ENCODE data around the gene RPL13.

RPL13 gene

DNA sequence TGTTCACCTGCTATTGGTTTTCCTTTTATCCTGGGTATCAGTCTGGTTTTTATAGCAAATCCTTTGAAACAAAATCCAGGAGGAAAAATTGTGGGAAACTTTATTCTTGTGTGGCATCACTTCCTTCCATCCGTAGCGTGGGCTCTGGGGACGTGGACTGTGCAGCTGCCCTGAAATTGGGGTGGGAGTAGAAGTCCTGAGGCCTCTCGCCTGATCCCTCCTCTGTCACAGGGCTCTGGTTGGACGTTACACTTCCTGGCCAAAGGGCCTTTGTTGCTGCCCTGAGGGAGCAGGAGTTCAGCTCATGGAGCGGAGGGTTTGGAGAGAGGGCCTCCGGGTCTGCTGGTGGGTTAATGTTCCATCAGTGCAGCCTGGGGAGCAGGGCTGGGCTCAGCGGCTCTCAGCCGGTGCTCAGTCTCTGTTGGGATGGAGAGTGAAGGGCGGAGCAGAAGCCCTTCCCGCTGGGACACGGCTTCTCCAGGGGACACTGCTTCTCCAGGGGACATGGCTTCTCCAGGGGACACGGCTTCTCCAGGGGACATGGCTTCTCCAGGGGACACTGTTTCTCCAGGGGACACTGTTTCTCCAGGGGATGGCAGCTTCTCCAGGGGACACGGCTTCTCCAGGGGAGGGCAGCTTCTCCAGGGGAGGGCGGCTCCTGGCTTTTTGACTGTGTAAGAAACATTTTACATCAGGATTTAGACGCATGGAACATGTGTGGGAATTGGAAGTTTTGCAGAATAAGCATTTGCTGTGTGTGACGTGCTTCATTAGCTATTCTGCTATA, 15.2 kb upstream of the RPL13 start:
- no peak for DNase-seq (ENCODE audit: low read depth in 3 of 3)

DNA sequence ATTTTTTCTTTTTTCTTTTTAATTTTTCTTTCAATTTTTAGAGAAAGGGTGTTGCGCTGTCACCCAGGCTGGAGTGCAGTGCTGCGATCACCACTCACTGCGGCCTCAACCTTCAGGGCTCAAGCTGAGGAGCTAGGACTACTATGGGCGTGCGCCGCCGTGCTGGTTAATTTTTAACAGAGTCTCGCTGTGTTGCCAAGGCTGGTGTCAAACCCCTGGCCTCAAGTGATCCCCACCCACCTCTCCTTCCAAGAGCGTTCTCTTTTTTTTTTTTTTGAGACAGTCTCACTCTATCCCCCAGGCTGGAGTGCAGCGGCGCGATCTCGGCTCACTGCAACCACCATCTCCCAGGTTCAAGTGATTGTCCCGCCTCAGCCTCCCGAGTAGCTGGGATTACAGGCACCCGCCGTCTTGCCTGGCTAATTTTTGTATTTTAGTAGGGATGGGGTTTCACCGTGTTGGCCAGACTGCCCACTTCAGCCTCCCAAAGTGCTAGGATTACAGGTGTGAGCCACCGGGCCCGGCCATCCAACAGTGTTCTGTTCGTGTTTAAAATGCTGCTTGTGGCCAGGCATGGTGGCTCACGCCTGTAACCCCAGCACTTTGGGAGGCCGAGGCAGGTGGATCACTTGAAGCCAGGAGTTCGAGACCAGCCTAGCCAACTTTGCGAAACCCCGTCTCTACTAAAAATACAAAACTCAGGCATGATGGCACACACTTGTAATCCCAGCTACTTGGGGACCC, 14.5 kb upstream of the RPL13 start:
- DNase-seq (ENCODE audit: low read depth in 3 of 3), result no peak

DNA sequence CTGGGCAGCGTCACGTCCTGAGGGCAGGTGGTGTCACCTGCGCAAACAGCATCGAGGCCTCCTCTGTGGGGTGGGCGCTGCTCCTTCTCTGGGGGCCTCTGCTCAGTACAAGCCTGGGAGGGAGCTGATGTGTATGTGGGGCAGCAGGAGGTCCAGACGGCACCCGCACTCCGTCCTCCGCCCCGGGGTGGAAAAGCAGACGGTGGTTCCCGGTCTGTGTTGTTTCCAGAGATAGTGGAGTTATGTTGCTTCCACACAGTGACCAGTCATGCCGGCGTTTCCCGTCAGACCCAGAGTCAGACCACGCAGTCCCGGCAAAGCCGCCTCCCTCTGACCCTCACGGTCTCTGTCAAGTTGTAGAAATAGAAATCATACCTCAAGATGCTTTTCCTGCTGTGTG, 13.7 kb upstream of the RPL13 start:
- DNase-seq (ENCODE audit: low read depth in 3 of 3), result no peak

DNA sequence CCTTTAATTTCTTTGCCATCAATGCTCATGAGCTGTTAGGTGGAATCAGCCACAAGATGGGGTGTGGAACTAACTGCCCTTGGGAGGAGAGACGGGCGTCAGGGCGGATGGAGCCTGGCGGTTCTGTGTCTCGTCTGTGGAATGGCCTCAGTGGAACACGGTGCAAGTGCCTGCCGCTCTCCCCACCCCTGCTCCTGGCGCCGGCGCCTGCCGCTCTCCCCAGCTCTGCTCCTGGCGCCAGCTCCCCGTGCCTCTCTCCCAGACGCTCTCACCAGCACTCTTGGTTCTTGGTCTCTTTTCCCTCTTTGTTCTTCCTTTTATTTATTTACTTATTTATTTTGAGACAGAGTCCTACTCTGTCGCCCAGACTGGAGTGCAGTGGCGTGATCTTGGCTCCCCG, 13.2 kb upstream of the RPL13 start:
- no peak for DNase-seq (ENCODE audit: low read depth in 3 of 3)

DNA sequence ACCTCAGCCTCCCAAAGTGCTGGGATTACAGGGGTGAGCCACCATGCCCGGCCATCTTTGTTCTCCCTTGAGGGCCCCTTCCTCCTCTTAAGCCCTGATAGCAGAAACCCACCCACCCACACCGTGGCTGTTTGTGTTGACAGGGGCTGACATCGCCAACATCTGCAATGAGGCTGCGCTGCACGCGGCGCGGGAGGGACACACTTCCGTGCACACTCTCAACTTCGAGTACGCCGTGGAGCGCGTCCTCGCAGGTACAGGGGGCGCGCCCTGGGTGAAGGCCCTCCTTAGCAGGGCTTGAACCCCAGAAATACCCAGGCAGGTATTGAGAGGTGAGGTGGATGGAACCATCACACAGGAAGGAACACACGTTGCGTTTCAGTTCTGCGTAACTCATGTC, 12.6 kb upstream of the RPL13 start:
- DNase-seq (ENCODE audit: low read depth in 3 of 3), result no peak

DNA sequence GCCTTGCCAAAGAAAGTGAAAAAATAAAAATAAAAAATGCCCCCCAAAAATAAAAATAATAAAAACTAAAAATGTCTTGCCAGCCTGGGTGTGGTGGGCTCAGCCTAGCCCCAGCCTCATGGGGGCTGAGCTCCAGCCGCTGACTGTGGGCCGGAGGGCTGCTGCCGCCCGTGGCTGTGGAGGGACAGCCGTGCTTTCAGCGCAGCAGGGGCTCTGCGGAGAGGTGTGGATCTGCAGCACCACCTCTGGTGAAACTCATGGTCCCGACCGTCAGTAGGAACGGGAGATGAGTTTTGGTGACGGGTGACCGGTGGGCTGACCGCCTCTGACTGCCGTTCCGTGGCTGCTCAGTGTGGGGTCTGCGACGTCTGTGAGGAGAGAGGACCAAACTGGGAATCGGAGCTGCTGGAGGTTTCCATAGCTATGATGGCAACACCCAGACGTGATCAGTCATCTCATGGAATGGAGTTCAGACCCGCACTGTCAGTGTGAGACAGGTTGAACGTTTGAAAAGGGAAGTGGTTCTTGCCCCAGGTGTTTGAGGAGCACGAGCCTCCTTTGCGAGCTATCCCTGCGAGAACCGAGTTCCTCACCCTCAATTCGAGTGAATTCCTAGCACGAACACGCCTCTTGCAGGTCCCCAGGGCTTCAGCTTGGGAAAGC, 12.0 kb upstream of the RPL13 start:
- no peak for DNase-seq (ENCODE audit: low read depth in 3 of 3)

DNA sequence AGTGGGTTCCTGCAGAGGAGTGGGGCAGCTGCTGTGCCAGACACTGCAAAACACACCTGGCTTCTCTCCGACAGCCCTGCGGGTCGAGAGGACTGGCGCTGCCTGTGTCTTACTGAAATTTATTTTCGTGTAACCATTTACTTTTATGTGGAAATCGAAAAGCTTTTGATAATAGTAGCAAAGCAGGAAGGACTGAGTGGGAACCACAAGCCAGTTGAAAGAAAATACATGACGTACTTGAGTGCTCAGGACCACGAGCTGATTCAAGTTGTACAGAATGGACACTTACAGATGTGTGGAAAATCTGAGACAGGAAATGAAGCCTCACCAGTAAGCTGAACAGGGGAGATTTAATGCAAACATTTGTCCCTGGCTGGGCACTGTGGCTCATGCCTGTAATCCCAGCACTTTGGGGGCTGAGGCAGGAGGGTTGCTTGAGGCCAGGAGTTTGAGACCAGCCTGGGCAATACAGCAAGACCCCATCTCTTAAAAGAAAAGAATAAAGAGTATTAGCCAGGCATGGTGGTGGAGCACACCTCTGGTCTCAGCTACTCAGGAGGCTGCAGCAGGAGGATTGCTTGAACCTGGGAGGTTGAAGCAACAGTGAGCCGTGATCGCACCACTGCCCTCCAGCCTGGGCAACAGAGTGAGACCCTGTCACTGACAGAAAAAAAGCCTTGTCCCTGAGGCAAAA, 11.3 kb upstream of the RPL13 start:
- DNase-seq (ENCODE audit: low read depth in 3 of 3), result no peak

DNA sequence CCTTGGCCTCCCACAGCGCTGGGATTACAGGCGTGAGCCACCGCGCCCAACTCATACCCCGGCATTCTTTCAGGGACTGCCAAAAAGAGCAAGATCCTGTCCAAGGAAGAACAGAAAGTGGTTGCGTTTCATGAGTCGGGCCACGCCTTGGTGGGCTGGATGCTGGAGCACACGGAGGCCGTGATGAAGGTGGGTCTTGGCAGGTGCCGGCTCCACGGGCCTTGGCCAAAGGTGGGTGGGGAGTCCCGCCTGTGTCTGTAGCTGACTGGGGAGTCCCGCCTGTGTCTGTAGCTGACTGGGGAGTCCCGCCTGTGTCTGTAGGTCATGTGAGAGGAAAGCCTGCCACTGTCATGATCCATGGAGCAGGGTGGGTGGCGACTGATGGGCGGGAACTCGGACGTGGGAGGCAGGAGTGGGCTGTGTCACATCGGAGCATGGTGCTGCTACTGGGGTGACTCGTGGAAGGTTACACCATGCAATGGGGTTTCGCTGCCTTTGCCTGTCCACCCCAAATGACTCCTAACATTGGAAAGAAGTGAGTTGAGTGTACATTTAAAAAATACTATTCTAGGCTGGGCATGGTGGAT, 10.0 kb upstream of the RPL13 start:
- DNase-seq (ENCODE audit: low read depth in 3 of 3), result no peak

DNA sequence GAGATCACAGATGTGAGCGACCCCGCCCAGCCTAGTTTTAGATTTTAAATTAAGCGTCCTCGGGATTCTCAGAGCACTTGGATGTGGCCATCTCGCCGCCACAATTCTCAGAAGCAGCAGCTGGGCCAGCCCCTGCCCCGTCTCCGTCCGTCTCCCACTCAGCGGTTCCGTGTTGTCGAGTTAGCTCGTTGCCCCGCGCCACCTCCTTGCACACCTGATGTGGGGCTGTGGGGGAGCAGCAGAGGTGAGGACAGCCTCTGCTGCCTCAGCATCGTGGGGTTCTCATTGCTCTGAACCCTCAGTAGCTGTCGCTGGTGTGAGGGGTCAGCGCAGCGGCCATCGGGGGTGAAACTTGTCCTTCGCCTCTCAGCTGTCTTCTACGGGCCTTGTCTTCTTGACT, 8.2 kb upstream of the RPL13 start:
- no peak for DNase-seq (ENCODE audit: low read depth in 3 of 3)

DNA sequence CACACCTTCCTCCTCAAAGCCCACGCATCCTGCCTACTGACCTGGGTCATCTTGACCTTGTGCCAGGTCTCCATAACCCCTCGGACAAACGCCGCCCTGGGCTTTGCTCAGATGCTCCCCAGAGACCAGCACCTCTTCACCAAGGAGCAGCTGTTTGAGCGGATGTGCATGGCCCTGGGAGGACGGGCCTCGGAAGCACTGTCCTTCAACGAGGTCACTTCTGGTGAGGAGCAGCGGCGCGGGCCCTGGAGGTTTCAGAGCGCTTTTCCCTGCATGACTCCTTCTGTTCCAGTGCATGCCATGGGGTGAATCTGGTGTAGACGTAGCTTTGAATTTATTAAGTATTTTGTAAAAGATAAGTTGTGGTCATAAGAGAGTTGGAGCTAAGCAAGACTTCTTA, 7.6 kb upstream of the RPL13 start:
- no peak for DNase-seq (ENCODE audit: low read depth in 3 of 3)

DNA sequence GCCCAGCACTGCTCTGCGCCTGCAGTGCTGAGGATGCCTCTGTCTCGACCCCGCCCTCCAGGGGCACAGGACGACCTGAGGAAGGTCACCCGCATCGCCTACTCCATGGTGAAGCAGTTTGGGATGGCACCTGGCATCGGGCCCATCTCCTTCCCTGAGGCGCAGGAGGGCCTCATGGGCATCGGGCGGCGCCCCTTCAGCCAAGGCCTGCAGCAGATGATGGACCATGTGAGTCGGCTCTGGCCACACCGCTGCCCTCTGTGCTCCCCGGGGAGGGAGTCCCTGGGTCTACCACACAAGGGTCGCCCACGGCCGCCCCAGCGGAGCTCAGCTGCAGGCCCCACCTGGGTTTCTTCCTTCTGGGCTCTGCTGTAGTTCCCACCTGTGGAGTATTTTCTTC, 6.7 kb upstream of the RPL13 start:
- no peak for DNase-seq (ENCODE audit: low read depth in 3 of 3)

DNA sequence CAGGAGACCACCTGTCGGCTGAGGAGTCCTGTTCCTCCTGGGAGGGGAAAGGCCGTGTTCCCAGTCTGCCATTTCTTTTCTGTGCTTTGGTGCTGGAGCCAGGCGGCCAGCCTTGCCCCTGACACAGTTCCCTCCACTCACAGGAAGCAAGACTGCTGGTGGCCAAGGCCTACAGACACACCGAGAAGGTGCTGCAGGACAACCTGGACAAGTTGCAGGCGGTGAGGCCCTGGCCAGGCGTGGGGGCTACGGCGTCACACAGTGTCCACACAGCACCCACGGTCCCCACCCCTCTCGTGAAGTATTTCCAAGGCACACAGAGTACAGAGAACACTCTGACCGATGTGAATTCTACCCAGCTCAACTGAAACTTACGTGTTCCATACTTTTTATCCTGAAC, 6.1 kb upstream of the RPL13 start:
- DNase-seq (ENCODE audit: low read depth in 3 of 3), result no peak

DNA sequence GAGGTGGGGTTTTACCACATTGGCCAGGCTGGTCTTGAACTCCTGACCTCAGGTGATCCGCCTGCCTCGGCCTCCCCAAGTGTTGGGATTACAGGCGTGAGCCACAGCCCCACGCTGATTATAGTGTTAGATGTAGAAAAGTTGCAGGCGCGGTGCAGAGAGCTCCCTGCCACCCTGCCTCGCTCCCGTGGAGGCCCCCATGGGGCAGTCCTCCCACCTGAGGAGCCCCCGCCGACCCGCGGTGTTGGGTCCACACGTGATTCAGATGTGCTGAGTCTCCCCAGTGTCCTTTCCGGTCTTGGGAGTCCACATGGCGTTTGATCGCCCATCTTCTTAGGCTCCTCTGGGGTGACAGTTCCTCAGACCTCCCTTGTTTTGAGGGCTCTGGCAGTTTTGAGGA, 5.2 kb upstream of the RPL13 start:
- no peak for DNase-seq (ENCODE audit: low read depth in 3 of 3)

DNA sequence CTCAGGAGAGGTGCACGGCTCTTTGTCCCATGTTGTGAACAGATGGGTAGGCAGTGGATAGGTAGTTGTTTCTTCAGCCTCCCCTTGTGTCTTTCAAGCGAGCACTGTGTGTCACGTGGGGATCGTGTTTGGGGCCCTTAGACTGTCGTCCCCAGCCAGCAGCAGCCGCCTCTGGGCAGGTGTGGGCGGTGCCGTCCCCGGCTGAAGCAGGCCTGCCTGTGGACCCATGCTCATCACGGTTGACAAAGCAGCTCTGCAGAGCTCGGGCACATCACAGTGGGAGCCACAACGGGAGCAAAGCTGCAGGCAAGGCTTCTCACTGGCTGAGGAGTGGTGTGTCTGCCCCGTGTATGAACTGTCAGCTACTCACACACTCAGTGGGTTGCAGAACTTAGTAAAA, 4.7 kb upstream of the RPL13 start:
- no peak for DNase-seq (ENCODE audit: low read depth in 3 of 3)

DNA sequence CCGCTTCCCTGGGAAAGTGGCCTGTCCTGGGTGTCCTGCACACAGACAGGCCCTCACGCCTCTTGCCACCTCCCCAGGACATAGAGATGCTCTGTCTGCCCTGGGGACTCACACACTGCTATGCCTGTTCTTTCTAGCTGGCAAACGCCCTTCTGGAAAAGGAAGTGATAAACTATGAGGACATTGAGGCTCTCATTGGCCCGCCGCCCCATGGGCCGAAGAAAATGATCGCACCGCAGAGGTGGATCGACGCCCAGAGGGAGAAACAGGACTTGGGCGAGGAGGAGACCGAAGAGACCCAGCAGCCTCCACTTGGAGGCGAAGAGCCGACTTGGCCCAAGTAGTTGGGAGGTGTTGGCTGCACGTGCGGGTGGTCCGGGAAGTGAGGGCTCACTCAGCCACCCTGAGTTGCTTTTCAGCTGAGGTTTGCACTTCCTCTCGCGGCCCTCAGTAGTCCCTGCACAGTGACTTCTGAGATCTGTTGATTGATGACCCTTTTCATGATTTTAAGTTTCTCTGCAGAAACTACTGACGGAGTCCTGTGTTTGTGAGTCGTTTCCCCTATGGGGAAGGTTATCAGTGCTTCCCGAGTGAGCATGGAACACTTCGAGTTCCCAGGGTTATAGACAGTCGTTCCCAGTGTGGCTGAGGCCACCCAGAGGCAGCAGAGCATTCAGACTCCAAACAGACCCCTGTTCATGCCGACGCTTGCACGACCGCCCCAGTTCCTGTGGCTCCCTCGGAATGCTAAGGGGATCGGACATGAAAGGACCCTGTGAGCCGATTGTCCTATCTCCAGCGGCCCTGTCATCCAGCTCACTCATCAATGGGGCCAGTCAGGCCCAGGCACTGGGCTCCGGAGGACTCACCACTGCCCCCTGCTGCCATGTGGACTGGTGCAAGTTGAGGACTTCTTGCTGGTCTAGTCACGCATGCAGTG, 3.5 kb upstream of the RPL13 start:
- peak; percentile 66 to 73 (median 67) for DNase-seq (ENCODE audit: low read depth in 3 of 3)

DNA sequence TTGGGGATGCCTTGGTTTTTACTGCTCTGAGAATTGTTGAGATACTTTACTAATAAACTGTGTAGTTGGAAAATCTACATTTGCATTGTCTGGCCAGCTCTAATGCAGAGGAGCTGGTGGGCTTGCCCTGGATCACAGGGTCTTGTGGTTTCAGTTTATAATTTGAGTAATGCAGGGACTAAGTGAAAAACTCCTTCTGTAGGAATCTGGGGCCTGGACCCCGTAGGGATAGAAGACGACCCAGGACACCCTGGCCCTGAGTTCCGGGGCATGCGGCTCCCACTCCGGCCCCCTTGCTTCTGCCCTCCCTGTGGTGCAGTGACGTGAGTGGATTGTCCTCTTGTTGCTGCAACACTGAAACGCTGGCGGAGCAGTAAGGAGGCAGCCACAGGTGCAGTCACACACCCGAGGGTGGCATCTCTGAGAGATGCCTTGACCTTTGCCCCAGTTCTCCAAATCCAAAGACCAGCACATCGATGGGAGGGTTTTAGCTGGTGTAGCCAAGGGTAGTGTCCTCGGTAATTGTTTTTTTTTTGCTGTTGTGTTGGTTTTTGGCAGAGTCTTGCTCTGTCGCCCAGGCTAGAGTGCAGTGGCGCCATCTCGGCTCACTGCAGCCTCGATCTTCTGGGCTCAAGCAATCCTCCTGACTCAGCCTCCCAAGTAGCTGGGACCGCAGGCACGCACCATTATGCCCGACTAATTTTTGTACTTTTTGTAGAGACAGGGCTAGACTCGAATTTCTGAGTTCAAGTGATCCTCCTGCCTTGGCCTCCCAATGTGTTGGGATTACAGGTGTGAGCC, 2.6 kb upstream of the RPL13 start:
- DNase-seq (ENCODE audit: low read depth in 3 of 3), result no peak

DNA sequence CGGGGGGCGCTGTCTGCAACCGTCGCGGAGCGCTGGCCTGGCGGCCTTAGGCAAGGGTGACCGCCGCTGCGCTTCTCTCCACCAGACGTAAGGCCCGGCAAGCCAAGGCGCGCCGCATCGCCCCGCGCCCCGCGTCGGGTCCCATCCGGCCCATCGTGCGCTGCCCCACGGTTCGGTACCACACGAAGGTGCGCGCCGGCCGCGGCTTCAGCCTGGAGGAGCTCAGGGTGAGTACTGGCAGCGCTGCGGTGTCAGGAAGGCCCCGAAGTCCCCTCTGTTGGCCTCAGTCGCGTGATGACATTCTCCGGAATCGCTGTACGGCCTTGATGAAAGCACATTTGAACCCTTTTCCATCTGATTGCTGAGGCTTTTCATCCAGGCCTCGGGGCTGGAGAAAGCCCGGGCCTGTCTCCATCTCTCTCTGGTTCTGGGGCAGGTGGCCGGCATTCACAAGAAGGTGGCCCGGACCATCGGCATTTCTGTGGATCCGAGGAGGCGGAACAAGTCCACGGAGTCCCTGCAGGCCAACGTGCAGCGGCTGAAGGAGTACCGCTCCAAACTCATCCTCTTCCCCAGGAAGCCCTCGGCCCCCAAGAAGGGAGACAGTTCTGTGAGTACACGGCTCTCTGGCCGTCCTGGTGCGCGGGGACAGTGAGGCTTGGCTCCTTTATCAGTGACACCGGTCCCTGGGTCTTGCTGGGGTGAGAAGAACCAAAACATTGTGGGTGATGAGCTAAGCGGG, 831 bp downstream of the RPL13 start:
- DNase-seq (ENCODE audit: low read depth in 3 of 3), result no peak

DNA sequence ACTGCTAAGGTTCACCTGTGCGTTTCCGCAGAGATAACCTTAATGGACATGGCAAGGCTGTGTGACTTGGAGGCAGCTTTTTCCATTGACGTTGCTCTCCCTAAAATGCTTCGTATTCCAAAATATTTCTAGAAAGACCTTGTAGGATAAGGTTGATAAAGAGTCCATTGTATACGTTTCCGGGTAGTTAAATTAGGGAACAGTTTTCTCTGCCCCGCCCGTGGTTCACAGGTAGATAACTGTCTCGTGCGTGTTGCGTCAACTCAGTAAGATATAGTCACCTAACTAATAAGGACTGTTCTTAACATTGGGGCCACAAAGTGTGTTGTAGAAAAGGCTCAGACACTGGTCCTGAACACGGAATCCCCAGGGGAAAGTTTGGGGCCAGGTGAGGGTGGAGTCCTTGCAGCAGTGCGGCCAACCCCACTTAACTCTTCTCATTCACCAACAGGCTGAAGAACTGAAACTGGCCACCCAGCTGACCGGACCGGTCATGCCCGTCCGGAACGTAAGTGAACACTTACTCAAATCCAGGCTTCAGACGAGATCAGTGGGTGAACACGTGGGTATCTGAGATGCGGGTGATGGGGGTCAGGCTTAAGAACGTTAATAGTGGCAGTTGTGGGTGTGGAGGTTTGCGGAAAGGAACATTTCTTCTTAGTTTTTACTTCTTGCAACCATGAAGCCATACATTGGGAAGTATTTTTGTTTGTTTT, 1.6 kb downstream of the RPL13 start:
- DNase-seq (ENCODE audit: low read depth in 3 of 3), result no peak

DNA sequence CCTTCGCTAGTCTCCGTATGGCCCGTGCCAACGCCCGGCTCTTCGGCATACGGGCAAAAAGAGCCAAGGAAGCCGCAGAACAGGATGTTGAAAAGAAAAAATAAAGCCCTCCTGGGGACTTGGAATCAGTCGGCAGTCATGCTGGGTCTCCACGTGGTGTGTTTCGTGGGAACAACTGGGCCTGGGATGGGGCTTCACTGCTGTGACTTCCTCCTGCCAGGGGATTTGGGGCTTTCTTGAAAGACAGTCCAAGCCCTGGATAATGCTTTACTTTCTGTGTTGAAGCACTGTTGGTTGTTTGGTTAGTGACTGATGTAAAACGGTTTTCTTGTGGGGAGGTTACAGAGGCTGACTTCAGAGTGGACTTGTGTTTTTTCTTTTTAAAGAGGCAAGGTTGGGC, 2.5 kb downstream of the RPL13 start:
- no peak for DNase-seq (ENCODE audit: low read depth in 3 of 3)

All from stimulated activated CD4-positive, alpha-beta T cell treated with anti-CD3 and anti-CD28 coated beads, TNF-alpha, amount 100 ng/mL, for 4 hours (primary cell).